H1 (cell line): ENCODE results near the gene BAAT. TPM values are rescaled to one million over a fixed set of nuclear protein-coding genes. Genes with fewer than 3 reads are reported as not detected.

Experiments used
- CTCF ChIA-PET: fragments of 300-600 bp; sonication (Branson Sonifier 250); formaldehyde crosslinking; loops from one replicate; lab custom pipeline; 2021; ENCODE audit not compliant: partially characterized antibody; lab: Charles Lee
- POLR2A ChIA-PET: fragments of 300-600 bp; sonication (Branson Sonifier 250); formaldehyde crosslinking; loops from one replicate; lab custom pipeline; 2021; ENCODE audit warnings: inconsistent platforms; ENCODE audit not compliant: partially characterized antibody; lab: Charles Lee
- DNase-seq, 2 experiments: peaks; one replicate each; pipeline versions ENCODE4 v3.0.0 to v3.0.0-alpha.2; 2010 to 2022; ENCODE audit warnings: low spot score in 2 of 2, low read depth in 1 of 2, mixed read lengths in 1 of 2
- FAIRE-seq: peaks from 2 replicates; lab custom pipeline; 2011; peaks lifted over from hg19 to GRCh38; lab: Jason Lieb, UNC
- H2AFZ ChIP-seq: 2 replicates; pipeline ENCODE4 v1.8.1; 2012; ENCODE audit warnings: low read length, inconsistent platforms
- H2AK5ac ChIP-seq: 2 replicates; pipeline ENCODE4 v1.6.1; 2013; ENCODE audit warnings: low read depth, low read length
- H2BK120ac ChIP-seq: replicated peaks from 2 replicates; pipeline ENCODE3; 2013; ENCODE audit warnings: low read depth, low read length, inconsistent platforms
- H2BK12ac ChIP-seq: 2 replicates; pipeline ENCODE4 v1.6.1; 2013; ENCODE audit warnings: low read depth, low read length
- H2BK15ac ChIP-seq: 2 replicates; pipeline ENCODE4 v1.6.1; 2013; ENCODE audit warnings: low read length
- H2BK20ac ChIP-seq: 2 replicates; pipeline ENCODE4 v1.6.1; 2013; ENCODE audit warnings: low read length
- H2BK5ac ChIP-seq: 2 replicates; pipeline ENCODE4 v1.6.1; 2013; ENCODE audit warnings: low read depth, low read length
- H3K14ac ChIP-seq: 2 replicates; pipeline ENCODE4 v1.6.1; 2013; ENCODE audit warnings: inconsistent platforms; ENCODE audit not compliant: insufficient read length
- H3K18ac ChIP-seq: 2 replicates; pipeline ENCODE4 v1.6.1; 2013; ENCODE audit warnings: low read length; ENCODE audit errors: extremely low read depth
- H3K23ac ChIP-seq: 2 replicates; pipeline ENCODE4 v1.6.1; 2013; ENCODE audit warnings: inconsistent platforms; ENCODE audit not compliant: insufficient read length
- H3K23me2 ChIP-seq: 2 replicates; pipeline ENCODE4 v1.6.1; 2013; ENCODE audit warnings: low read depth, low read length
- H3K27ac ChIP-seq: 2 replicates; pipeline ENCODE4 v1.6.1; 2011; ENCODE audit warnings: low read depth, low read length, inconsistent platforms
- H3K27me3 ChIP-seq, 4 experiments: replicated peaks in 1 of 4; 1 replicate in 1 of 4; 2 replicates in 3 of 4; pipeline versions ENCODE4 v1.6.1 to v1.8.1; 2011 to 2013; ENCODE audit warnings: low read length in 3 of 4, mild to moderate bottlenecking in 3 of 4, inconsistent platforms in 2 of 4, mixed read lengths in 2 of 4, moderate library complexity in 1 of 4; ENCODE audit not compliant: control insufficient read depth in 3 of 4, insufficient read depth in 3 of 4; ENCODE audit errors: extremely low read depth in 1 of 4
- H3K36me3 ChIP-seq, 4 experiments: 2 replicates each; pipeline versions ENCODE4 v1.6.1 to v1.8.1; 2011 to 2013; ENCODE audit warnings: mild to moderate bottlenecking in 4 of 4, low read length in 3 of 4, moderate library complexity in 2 of 4, control low read depth in 1 of 4, inconsistent platforms in 1 of 4; ENCODE audit not compliant: insufficient read depth in 4 of 4, control insufficient read depth in 2 of 4
- H3K4ac ChIP-seq: replicated peaks from 2 replicates; pipeline ENCODE3; 2013; ENCODE audit warnings: low read length, low read depth, mixed read lengths, inconsistent platforms; ENCODE audit not compliant: insufficient read length
- H3K4me1 ChIP-seq, 4 experiments: replicated peaks in 1 of 4; 1 replicate in 1 of 4; 2 replicates in 3 of 4; pipeline versions ENCODE4 v1.6.1 to v1.8.1; 2011 to 2013; ENCODE audit warnings: low read length in 3 of 4, inconsistent platforms in 2 of 4, mixed read lengths in 1 of 4; ENCODE audit not compliant: insufficient read depth in 4 of 4, control insufficient read depth in 3 of 4
- H3K4me2 ChIP-seq, 2 experiments: 2 replicates each; pipeline versions ENCODE4 v1.6.1 to v1.8.1; 2011 to 2013; ENCODE audit warnings: low read depth in 2 of 2, low read length in 2 of 2, control low read depth in 1 of 2, inconsistent platforms in 1 of 2, mild to moderate bottlenecking in 1 of 2; ENCODE audit not compliant: insufficient read depth in 1 of 2
- H3K4me3 ChIP-seq, 4 experiments: fragments of 200-600, 300-600 bp in 1 of 4; sonication (generic), shearing (Covaris generic), sonication (Bioruptor Twin) in 1 of 4; 2 replicates each; pipeline versions ENCODE4 v1.5.1 to v1.8.1; 2011 to 2016; ENCODE audit warnings: low read length in 4 of 4, low read depth in 3 of 4, control low read depth in 2 of 4, inconsistent platforms in 2 of 4, mild to moderate bottlenecking in 2 of 4, mixed read lengths in 1 of 4, moderate library complexity in 1 of 4; ENCODE audit not compliant: insufficient read depth in 2 of 4; ENCODE audit errors: extremely low read depth in 1 of 4
- H3K56ac ChIP-seq: replicated peaks from 2 replicates; pipeline ENCODE3; 2013; ENCODE audit warnings: low read depth, mild to moderate bottlenecking, mixed read lengths, low read length, inconsistent platforms; ENCODE audit not compliant: insufficient read length
- H3K79me1 ChIP-seq: 2 replicates; pipeline ENCODE4 v1.6.1; 2013; ENCODE audit warnings: low read depth, low read length, control low read depth
- H3K79me2 ChIP-seq, 2 experiments: 2 replicates each; pipeline versions ENCODE4 v1.6.1 to v1.8.1; 2012 to 2013; ENCODE audit warnings: low read length in 2 of 2, mild to moderate bottlenecking in 2 of 2, inconsistent platforms in 1 of 2; ENCODE audit not compliant: insufficient read depth in 2 of 2, control insufficient read depth in 1 of 2
- H3K9ac ChIP-seq, 4 experiments: replicated peaks in 1 of 4; 1 replicate in 1 of 4; 2 replicates in 3 of 4; pipeline versions ENCODE4 v1.6.1 to v1.8.1; 2011 to 2013; ENCODE audit warnings: low read depth in 3 of 4, low read length in 3 of 4, control low read depth in 2 of 4, mild to moderate bottlenecking in 2 of 4, moderate library complexity in 2 of 4, inconsistent platforms in 1 of 4; ENCODE audit errors: extremely low read depth in 1 of 4
- H3K9me3 ChIP-seq, 2 experiments: 2 replicates each; pipeline versions ENCODE4 v1.6.1 to v1.8.1; 2012 to 2013; ENCODE audit warnings: mild to moderate bottlenecking in 2 of 2, moderate library complexity in 2 of 2, control low read depth in 1 of 2, inconsistent platforms in 1 of 2, low read depth in 1 of 2, low read length in 1 of 2, mixed read lengths in 1 of 2; ENCODE audit not compliant: insufficient read depth in 2 of 2
- H4K20me1 ChIP-seq, 2 experiments: replicated peaks in 1 of 2; 2 replicates each; pipeline versions ENCODE3 to v1.8.1; 2011 to 2013; ENCODE audit warnings: inconsistent platforms in 2 of 2, low read length in 2 of 2, mild to moderate bottlenecking in 1 of 2; ENCODE audit not compliant: insufficient read depth in 2 of 2, control insufficient read depth in 1 of 2
- H4K5ac ChIP-seq: 2 replicates; pipeline ENCODE4 v1.6.1; 2013; ENCODE audit warnings: low read length, low read depth, mixed read lengths, inconsistent platforms; ENCODE audit not compliant: insufficient read length
- H4K8ac ChIP-seq: 2 replicates; pipeline ENCODE4 v1.8.0; 2013; ENCODE audit warnings: mild to moderate bottlenecking, moderate library complexity, low read length, inconsistent platforms; ENCODE audit not compliant: insufficient read depth; ENCODE audit errors: extremely low read depth
- H4K91ac ChIP-seq: replicated peaks from 2 replicates; pipeline ENCODE3; 2013; ENCODE audit warnings: low read length, mixed read lengths, inconsistent platforms; ENCODE audit not compliant: insufficient read length
- EP300 ChIP-seq, 2 experiments: IDR thresholded peaks; 1 replicate in 1 of 2; 2 replicates in 1 of 2; pipeline ENCODE4 v1.6.1; 2011 to 2012; ENCODE audit warnings: low read depth in 2 of 2, low read length in 2 of 2, mild to moderate bottlenecking in 2 of 2, borderline replicate concordance in 1 of 2, inconsistent platforms in 1 of 2, moderate library complexity in 1 of 2
- polyA plus RNA-seq, 7 experiments: library from polyadenylated mRNA; depleted of rRNA in 3 of 7; stranded (reverse) in 5 of 7; unstranded in 2 of 7; fragments of >200 nt in 5 of 7; fragments of 200-250 nt in 2 of 7; gene quantifications; 1 replicate in 5 of 7; 2 replicates in 1 of 7; 4 replicates in 1 of 7; pipeline versions ENCODE4 v1.2.1 to v1.2.3, GENCODE V29; 2011 to 2013; ENCODE audit warnings: missing spikeins in 2 of 7, mixed read lengths in 2 of 7
- total RNA-seq: library from RNA; stranded (reverse); fragmentation: NEBNext Ultra II Directional; extraction: Animal tissue kit (Norgen Biotek cat#: 25700); gene quantifications from 2 replicates; pipeline ENCODE4 v1.2.1, GENCODE V29; 2021

BAAT gene
- total and polyA plus RNA-seq, 2 of the 8 experiments (the other 6 are each of a cell fraction or from before 2014, with no cell fraction given), result 0.09 to 0.17 TPM

DNA sequence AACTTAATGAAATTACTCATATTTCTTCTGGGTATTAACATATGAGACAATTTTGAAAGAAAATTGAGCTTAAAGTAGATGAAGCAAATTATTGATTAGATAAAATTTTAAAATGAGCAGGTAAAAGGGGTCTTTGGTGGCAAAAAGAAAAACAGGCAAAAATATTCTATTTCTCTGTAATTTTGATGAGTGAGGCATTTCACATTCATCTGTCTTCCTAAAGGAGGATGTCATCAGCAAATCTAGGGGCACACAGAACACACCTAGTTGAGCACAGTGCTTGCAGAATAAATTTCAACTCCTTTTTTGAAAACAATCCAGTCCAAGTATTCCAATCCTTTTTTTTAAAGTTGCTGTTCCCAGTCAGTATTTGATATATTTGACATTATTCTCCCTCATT lies 30.0 kb upstream of the BAAT start:
- Histone ChIP-seq H3K18ac (no peak overlapping the region), H2BK12ac (no peak overlapping the region), H4K8ac (no peak overlapping the region), H2AFZ (no peak overlapping the region), H4K91ac (no peak overlapping the region), H3K27ac (no peak overlapping the region), H2AK5ac (no peak overlapping the region), H3K4me1 (no peaks in the 10 kb centered on the region), H3K23ac (no peak overlapping the region), H4K20me1 (no peaks in the 10 kb centered on the region), H4K5ac (no peak overlapping the region), H2BK5ac (no peak overlapping the region), H2BK15ac (no peak overlapping the region), H2BK120ac (no peak overlapping the region), H3K56ac (no peak overlapping the region), H3K79me1 (no peaks in the 10 kb centered on the region), H3K4me2 (no peak overlapping the region), H3K14ac (no peak overlapping the region), H3K36me3 (peaks cover 0 to 8% (median under 1%) of the 10 kb centered on the region in 4 experiments; a peak in 2 of 8 replicates), H3K27me3 (no peaks in the 10 kb centered on the region), H3K9me3 (peaks cover 16% of the 10 kb centered on the region in 2 experiments; a peak in 3 of 4 replicates), H3K79me2 (no peaks in the 10 kb centered on the region), H3K9ac (no peak overlapping the region), H3K4ac (no peak overlapping the region), H2BK20ac (no peak overlapping the region), H3K23me2 (no peaks in the 10 kb centered on the region; the same call in 1 of the 2 replicates), H3K4me3 (no peak overlapping the region)
- ChIA-PET CTCF (interaction anchor here (0.8 kb wide), 1 partner anchor 44 kb away, joined by 3 read pairs; no protein-coding TSS in a partner anchor), POLR2A (interaction anchor here (1.8 kb wide), 1 partner anchor 17 kb away, joined by 4 read pairs; the partner anchor contains the start of genes MRPL50 and ZNF189)
- DNase-seq (no peak), FAIRE-seq (no peak)
- TF ChIP-seq EP300 (IDR thresholded peaks at IDR 0.05; ENCODE audit: borderline replicate concordance in 1 of 2, low read depth in 2 of 2, low read length in 2 of 2), result no peak
